Uterus (tissue), 4 donors: ENCODE results near the gene SOX5. TPM values are rescaled to one million over a fixed set of nuclear protein-coding genes. Genes with fewer than 3 reads are reported as not detected.

Experiments
- DNase-seq, 2 donors: peaks; one replicate each; pipeline ENCODE4 v3.0.0-alpha.2; 2019 to 2020
- H3K27ac ChIP-seq, 2 donors: fragments of 200-600 bp; sonication (generic); 1 replicate in 1 of 2; 2 replicates in 1 of 2; pipeline ENCODE4 v1.5.1; 2016 to 2018
- H3K27me3 ChIP-seq, 2 donors: fragments of 200-600 bp; sonication (generic); one replicate each; pipeline ENCODE4 v1.5.1; 2018 to 2019; ENCODE audit warnings: control low read depth in 1 of 2
- H3K36me3 ChIP-seq, 2 donors: fragments of 200-600 bp; sonication (generic); one replicate each; pipeline ENCODE4 v1.5.1; 2019; ENCODE audit warnings: control low read depth in 1 of 2
- H3K4me1 ChIP-seq, 2 donors: fragments of 200-600 bp; sonication (generic); one replicate each; pipeline ENCODE4 v1.5.1; 2018 to 2019; ENCODE audit warnings: control low read depth in 1 of 2
- H3K4me3 ChIP-seq, 2 donors: fragments of 200-600 bp; sonication (generic); 1 replicate in 1 of 2; 2 replicates in 1 of 2; pipeline ENCODE4 v1.5.1; 2018 to 2019; ENCODE audit warnings: mild to moderate bottlenecking in 1 of 2
- H3K9me3 ChIP-seq, 2 donors: fragments of 200-600 bp; sonication (generic); one replicate each; pipeline ENCODE4 v1.5.1; 2019; ENCODE audit warnings: control low read depth in 1 of 2
- POLR2A ChIP-seq, 2 donors: fragments of 450-650 bp; IDR thresholded peaks; one replicate each; pipeline ENCODE4 v1.6.1; 2016; ENCODE audit warnings: antibody characterized with exemption in 2 of 2, mild to moderate bottlenecking in 1 of 2, moderate library complexity in 1 of 2
- intact Hi-C: fragments of 100-400 bp; cut with DNase I; formaldehyde crosslinking; loops from one replicate; pipeline ENCODE4 v1.15.1; 2023; ENCODE audit warnings: low total_unique reads
- total RNA-seq, 4 donors: library from RNA; depleted of rRNA in 3 of 4; stranded (reverse); fragments of >200 nt in 3 of 4; gene quantifications; one replicate each; pipeline versions ENCODE4 v1.1.0 to v1.2.4, GENCODE V29; 2014 to 2023
- TF ChIP-seq, protein P1 (sequence below), 4 experiments: fragments of 200-600 bp in 2 of 4; fragments of 450-650 bp in 2 of 4; sonication (generic) in 2 of 4; IDR thresholded peaks; one replicate each; pipeline ENCODE4 v1.5.1; 2016 to 2019; ENCODE audit warnings: antibody characterized with exemption in 4 of 4, mild to moderate bottlenecking in 2 of 4, moderate library complexity in 1 of 4
- donor health status: DM: yes; HTN: yes; CAD: no.

Gene SOX5
- total RNA-seq, 4 donors from 2014 or later = 9.1 to 69.5 (median 31.2) TPM

DNA sequence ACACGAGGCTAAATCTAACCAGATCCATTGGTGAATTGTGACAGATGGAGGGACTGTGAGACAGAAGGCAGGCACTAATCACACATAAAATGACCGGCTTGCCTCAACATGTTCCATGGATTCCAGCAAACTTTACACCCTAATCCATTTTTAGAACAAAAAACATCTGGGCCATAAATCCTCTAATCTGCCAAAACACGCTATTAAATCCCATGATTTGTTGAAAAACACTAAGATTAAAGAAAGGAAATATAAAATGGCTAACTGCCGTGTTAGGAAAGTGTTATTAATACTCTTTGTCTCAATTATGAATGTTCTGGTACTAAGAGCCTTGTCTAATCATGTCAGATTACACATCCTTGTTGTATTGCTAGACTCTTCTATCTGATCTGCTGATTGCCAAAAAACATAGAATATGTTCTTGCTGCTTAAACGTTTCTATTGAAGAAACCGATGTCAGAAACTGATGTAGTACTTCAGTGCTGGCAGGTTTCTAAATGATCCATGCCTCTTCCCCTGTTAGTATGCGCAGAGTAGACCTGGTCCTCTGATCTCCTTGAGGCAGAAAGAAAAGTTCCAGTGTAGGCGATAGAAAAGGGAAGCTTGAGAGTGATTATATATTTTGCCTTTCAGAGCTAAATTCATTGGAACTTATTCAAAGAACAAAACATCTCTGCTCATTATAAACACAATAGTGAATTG is 384.9 kb downstream of the SOX5 start:
- Histone ChIP-seq H3K4me1 (no peaks in the 10 kb centered on the region), H3K4me3 (no peak overlapping the region), H3K27ac (peak overlapping the region; percentile 29 to 35), H3K36me3 (no peaks in the 10 kb centered on the region), H3K9me3 (no peaks in the 10 kb centered on the region), H3K27me3 (no peaks in the 10 kb centered on the region)
- TF ChIP-seq, protein P1, sequence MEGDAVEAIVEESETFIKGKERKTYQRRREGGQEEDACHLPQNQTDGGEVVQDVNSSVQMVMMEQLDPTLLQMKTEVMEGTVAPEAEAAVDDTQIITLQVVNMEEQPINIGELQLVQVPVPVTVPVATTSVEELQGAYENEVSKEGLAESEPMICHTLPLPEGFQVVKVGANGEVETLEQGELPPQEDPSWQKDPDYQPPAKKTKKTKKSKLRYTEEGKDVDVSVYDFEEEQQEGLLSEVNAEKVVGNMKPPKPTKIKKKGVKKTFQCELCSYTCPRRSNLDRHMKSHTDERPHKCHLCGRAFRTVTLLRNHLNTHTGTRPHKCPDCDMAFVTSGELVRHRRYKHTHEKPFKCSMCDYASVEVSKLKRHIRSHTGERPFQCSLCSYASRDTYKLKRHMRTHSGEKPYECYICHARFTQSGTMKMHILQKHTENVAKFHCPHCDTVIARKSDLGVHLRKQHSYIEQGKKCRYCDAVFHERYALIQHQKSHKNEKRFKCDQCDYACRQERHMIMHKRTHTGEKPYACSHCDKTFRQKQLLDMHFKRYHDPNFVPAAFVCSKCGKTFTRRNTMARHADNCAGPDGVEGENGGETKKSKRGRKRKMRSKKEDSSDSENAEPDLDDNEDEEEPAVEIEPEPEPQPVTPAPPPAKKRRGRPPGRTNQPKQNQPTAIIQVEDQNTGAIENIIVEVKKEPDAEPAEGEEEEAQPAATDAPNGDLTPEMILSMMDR (IDR thresholded peaks at IDR 0.05) = no peak
- no peak for TF ChIP-seq POLR2A (IDR thresholded peaks at IDR 0.05)
- intact Hi-C loops = no loop called here
- no peak for DNase-seq

DNA sequence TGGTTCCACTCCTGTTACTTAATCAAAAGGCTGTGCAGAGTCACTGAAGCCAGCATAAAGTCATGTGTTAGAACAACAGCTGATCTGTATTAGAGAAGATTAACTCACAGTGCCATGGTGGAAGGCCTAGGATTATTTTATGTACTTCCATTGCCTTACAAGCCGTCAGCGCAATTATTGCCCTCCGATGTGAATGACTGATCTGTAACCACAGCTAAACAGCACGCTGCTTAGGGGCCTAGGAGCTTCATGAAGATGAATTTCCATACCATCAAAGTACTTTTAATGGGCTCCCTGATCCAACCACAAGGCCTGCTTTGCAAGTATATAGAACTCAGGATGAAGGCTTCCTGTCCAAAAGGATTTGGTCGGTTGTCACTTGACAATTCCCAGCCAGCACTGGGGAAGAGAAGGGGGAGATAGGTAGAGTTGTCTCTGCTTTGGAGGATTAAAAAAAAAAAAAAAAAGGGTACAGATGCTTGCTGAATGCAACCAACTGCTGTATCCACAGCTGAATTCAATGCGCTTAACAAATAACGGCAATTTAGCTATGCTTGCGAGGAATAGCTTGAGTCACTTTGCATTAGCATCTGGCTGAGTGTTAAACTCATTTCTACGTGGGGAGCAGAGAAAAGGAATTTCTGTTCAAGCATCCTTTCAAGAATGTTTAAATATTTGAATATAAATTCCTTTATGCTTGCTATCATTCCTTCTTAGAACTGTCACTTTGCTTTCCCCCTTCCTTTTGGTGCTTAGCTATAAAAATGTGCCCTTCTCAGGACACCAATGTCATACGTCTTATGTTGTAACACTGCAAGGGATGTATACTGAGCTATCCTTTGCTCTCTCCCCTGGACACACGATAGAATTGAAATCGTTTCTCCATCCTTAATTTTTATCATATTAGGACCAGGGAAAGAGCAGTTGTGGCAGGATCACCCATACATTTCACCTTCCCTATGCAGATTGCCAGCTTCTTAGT is 387.8 kb downstream of the SOX5 start:
- TF ChIP-seq POLR2A (IDR thresholded peaks at IDR 0.05) = no peak
- TF ChIP-seq, protein P1 (IDR thresholded peaks at IDR 0.05) = no peak
- no peak overlapping the region for H3K27ac ChIP-seq
- DNase-seq = no peak
- no peaks in the 10 kb centered on the region for H3K36me3 ChIP-seq
- no peak overlapping the region for H3K4me3 ChIP-seq
- intact Hi-C loops = no loop called here
- no peaks in the 10 kb centered on the region for H3K9me3 ChIP-seq
- H3K4me1 ChIP-seq = no peaks in the 10 kb centered on the region
- no peaks in the 10 kb centered on the region for H3K27me3 ChIP-seq

DNA sequence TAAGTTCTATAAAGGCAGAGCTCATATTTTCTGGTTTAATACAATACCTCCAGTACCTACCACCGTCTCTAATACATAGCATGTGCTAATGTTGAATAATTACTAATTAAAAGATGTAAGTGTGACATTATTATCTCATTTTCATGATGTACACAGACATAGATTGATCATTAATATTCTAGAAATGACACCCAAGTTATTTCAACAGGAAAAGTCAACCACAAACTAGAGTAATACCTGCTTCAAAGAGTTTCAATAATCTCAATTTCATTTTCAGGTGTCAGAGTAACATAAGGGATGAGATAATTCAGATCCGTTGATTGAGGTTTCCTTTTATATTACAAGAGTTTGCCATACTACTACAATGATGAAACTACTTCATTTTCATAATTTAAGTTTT is 388.9 kb downstream of the SOX5 start:
- no peak overlapping the region for H3K27ac ChIP-seq
- H3K4me1 ChIP-seq = no peaks in the 10 kb centered on the region
- no peak for DNase-seq
- H3K4me3 ChIP-seq = no peak overlapping the region
- no peaks in the 10 kb centered on the region for H3K36me3 ChIP-seq
- no peaks in the 10 kb centered on the region for H3K27me3 ChIP-seq
- intact Hi-C loops = no loop called here
- no peaks in the 10 kb centered on the region for H3K9me3 ChIP-seq
- TF ChIP-seq POLR2A (IDR thresholded peaks at IDR 0.05) = no peak
- TF ChIP-seq, protein P1 (IDR thresholded peaks at IDR 0.05) = no peak

DNA sequence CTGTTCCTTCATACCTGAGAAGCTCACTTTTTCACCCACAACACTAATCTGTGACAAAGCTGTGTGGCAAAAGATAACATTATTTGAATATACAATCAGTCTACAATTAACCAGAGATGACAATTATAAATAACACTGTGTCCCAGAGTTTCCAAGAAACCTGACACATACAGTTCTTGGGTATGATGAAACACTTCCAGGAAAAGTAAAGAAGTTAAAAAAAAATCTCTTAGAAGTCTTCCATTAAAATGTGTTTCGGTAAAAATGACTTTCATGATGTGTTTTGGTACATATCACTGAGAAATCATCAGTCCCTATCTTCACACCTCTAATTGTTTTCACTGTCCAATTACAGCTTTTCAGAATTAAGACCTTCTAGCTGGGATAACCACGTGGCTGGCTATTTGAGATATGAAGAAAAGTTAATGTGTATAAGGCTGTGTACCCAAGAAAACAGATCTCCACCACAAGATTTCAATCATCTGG is 390.2 kb downstream of the SOX5 start:
- H3K4me1 ChIP-seq = no peaks in the 10 kb centered on the region
- TF ChIP-seq, protein P1 (IDR thresholded peaks at IDR 0.05) = no peak
- TF ChIP-seq POLR2A (IDR thresholded peaks at IDR 0.05) = no peak
- DNase-seq = no peak
- H3K9me3 ChIP-seq = no peaks in the 10 kb centered on the region
- intact Hi-C loops = no loop called here
- no peaks in the 10 kb centered on the region for H3K27me3 ChIP-seq
- H3K36me3 ChIP-seq = no peaks in the 10 kb centered on the region
- H3K4me3 ChIP-seq = no peak overlapping the region
- no peak overlapping the region for H3K27ac ChIP-seq

DNA sequence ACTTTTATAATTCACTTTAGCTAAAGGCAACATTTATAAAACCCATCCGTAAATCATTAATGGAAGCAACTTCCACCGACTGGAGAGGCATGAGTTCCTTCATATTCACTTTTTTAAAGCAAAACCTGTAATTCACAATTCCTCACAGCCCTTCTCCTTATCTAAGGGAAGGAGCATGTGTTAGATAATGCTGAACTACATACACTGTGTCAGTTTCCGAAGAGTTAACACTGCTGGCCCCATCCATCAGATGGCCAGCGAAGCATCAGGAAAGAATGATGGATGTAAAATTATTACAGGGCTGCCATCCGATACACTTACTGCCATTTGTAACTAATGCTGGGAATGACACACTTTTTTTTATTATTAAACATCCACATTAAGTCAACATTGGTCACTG is 392.8 kb downstream of the SOX5 start:
- no peak overlapping the region for H3K27ac ChIP-seq
- H3K4me3 ChIP-seq = no peak overlapping the region
- H3K9me3 ChIP-seq = no peaks in the 10 kb centered on the region
- intact Hi-C loops = no loop called here
- H3K27me3 ChIP-seq = no peaks in the 10 kb centered on the region
- no peaks in the 10 kb centered on the region for H3K36me3 ChIP-seq
- no peak for DNase-seq
- H3K4me1 ChIP-seq = no peaks in the 10 kb centered on the region
- TF ChIP-seq, protein P1 (IDR thresholded peaks at IDR 0.05) = no peak
- no peak for TF ChIP-seq POLR2A (IDR thresholded peaks at IDR 0.05)
